Mammary epithelial cell (primary cell): ENCODE results near the gene ACTR3C.

Source experiments
- CTCF ChIP-seq, 2 donors: IDR thresholded peaks in 1 of 2; conservative IDR thresholded peaks in 1 of 2; 2 replicates each; pipeline ENCODE4 v1.5.1; 2011 to 2012; ENCODE audit warnings: inconsistent platforms in 2 of 2, low read length in 2 of 2, mild to moderate bottlenecking in 2 of 2, control low read depth in 1 of 2, low read depth in 1 of 2; ENCODE audit not compliant: insufficient read depth in 1 of 2; ENCODE audit errors: extremely low read depth in 1 of 2
- EZH2 ChIP-seq: IDR thresholded peaks from 2 replicates; pipeline ENCODE4 v1.6.1; 2012; ENCODE audit warnings: low read length, inconsistent platforms, borderline replicate concordance

- TF ChIP-seq CTCF (conservative IDR thresholded peaks at IDR 0.05 in 1 of 2, IDR thresholded peaks at IDR 0.05 in 1 of 2; ENCODE audit: extremely low read depth in 1 of 2, insufficient read depth in 1 of 2, low read depth in 1 of 2, low read length in 2 of 2) (no peak), EZH2 (no peak)
These were observed 33.9 kb upstream of the ACTR3C start for GRCh38 chr7:150357270-150357669.
